Kidney (tissue), 14 donors: Measurements from ENCODE around the gene ZNF827. TPM values are rescaled to one million over a fixed set of nuclear protein-coding genes. Genes with fewer than 3 reads are reported as not detected.
A peak's percentile ranks its signal among the peaks of the same experiment; 100 is the strongest.

Experiments used
- DNase-seq, 5 donors: peaks; one replicate each; pipeline ENCODE4 v3.0.0-alpha.2; 2013 to 2020
- FAIRE-seq: peaks from 2 replicates; lab custom pipeline; 2012; peaks lifted over from hg19 to GRCh38; lab: Jason Lieb, UNC
- H3K27ac ChIP-seq, 2 donors: one replicate each; pipeline ENCODE4 v1.7.0; 2013; ENCODE audit warnings: low read depth in 2 of 2, low read length in 2 of 2, inconsistent platforms in 1 of 2
- H3K27me3 ChIP-seq: one replicate; pipeline ENCODE4 v1.7.1; 2013; ENCODE audit warnings: low read length, inconsistent platforms; ENCODE audit not compliant: control insufficient read depth, insufficient read depth
- H3K36me3 ChIP-seq, 3 donors: one replicate each; pipeline versions ENCODE4 v1.7.0 to v1.7.1; 2013; ENCODE audit warnings: low read length in 3 of 3, control low read depth in 1 of 3, inconsistent platforms in 1 of 3; ENCODE audit not compliant: insufficient read depth in 3 of 3, control insufficient read depth in 2 of 3
- H3K4me1 ChIP-seq, 3 donors: one replicate each; pipeline versions ENCODE4 v1.7.0 to v1.7.1; 2013; ENCODE audit warnings: low read length in 3 of 3, inconsistent platforms in 1 of 3, low read depth in 1 of 3; ENCODE audit not compliant: control insufficient read depth in 2 of 3, insufficient read depth in 2 of 3
- H3K4me3 ChIP-seq, 3 donors: one replicate each; pipeline versions ENCODE4 v1.7.0 to v1.8.1; 2013; ENCODE audit warnings: low read length in 3 of 3, control low read depth in 1 of 3, inconsistent platforms in 1 of 3
- H3K9ac ChIP-seq, 3 donors: one replicate each; pipeline versions ENCODE4 v1.7.0 to v1.7.1; 2013; ENCODE audit warnings: low read length in 3 of 3, control low read depth in 1 of 3, inconsistent platforms in 1 of 3
- H3K9me3 ChIP-seq, 3 donors: one replicate each; pipeline versions ENCODE4 v1.7.0 to v1.7.1; 2013; ENCODE audit warnings: low read length in 3 of 3, control low read depth in 1 of 3, inconsistent platforms in 1 of 3; ENCODE audit not compliant: control insufficient read depth in 2 of 3, insufficient read depth in 1 of 3
- intact Hi-C: fragments of 100-400 bp; cut with DNase I; formaldehyde crosslinking; loops from one replicate; pipeline ENCODE4 v1.11.1; 2022
- polyA plus RNA-seq: library from polyadenylated mRNA; stranded (reverse); fragments of 350-450 nt; fragmentation: Illumina TruSeq; extraction: RNeasy Lipid Tissue Mini Kit (QIAGEN cat#74804); gene quantifications from one replicate; pipeline ENCODE4 v1.2.3, GENCODE V29; 2014; ENCODE audit warnings: low read depth, low replicate concordance; ENCODE audit not compliant: insufficient read depth
- total RNA-seq: library from RNA; stranded (reverse); fragmentation: NEBNext Ultra II Directional; extraction: Animal tissue kit (Norgen Biotek cat#: 25700); gene quantifications from one replicate; pipeline ENCODE4 v1.2.1, GENCODE V29; 2021
- TF ChIP-seq, protein P1 (sequence below): IDR thresholded peaks from 3 replicates; pipeline ENCODE4 v1.5.1; 2012; ENCODE audit warnings: mild to moderate bottlenecking, moderate library complexity, borderline replicate concordance; ENCODE audit not compliant: insufficient read depth; ENCODE audit errors: extremely low read depth
- donor health status: control.
- donor health status: control.
- donor health status: control.
- donor health status: control.
- donor health status: control.
- donor health status: DM: yes; HTN: yes; CAD: no.
- donor health status: Normal renal cell carcinoma (clear cell type).

Gene ZNF827
- total and polyA plus RNA-seq, 2 donors from 2014 or later: 3.5 to 22.6 TPM

DNA sequence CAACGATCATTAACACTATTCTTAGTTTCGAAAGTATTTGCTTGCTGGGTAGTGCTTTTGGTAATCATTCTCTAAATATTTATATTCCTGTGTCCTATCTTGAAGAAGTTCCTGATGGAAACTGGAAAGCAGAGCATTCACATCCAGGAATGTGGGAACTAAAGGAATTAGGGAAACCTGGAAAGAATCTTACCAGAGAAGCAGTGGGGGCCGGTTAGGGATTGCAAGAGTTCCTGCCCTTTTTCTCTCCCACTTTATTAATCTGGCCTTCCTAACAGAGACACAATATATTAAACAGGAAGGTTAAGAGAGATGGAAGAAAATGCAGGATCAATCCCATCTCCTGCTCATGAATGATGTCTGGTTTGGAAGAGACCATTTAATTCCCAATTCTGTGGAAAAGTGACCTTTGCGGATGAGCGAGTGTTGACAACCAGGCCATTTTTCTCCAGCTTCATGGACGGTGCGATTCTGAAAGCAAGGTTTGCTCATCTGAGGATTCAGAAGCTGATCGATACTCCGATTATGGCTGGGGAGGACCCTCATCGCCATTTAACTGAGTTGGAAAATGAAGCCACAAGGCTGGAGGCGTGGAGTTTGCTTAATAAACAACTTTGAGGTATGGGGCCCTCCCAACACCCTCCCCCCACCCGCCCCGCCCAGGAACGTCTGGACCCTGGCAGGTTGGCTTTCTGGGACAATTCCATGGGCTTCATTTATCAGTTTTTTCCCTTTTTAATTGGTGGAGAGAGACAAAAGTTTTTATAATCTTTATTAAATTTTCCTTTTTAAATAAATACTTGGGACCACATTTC is 206.4 kb downstream of the ZNF827 start:
- TF ChIP-seq, protein P1, sequence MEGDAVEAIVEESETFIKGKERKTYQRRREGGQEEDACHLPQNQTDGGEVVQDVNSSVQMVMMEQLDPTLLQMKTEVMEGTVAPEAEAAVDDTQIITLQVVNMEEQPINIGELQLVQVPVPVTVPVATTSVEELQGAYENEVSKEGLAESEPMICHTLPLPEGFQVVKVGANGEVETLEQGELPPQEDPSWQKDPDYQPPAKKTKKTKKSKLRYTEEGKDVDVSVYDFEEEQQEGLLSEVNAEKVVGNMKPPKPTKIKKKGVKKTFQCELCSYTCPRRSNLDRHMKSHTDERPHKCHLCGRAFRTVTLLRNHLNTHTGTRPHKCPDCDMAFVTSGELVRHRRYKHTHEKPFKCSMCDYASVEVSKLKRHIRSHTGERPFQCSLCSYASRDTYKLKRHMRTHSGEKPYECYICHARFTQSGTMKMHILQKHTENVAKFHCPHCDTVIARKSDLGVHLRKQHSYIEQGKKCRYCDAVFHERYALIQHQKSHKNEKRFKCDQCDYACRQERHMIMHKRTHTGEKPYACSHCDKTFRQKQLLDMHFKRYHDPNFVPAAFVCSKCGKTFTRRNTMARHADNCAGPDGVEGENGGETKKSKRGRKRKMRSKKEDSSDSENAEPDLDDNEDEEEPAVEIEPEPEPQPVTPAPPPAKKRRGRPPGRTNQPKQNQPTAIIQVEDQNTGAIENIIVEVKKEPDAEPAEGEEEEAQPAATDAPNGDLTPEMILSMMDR: no peak
- DNase-seq (peak in 3 of 5 donors; percentile 35 to 72 (median 47)), FAIRE-seq (no peak)
- Histone ChIP-seq H3K27ac (peak overlapping the region; percentile 93 to 97), H3K4me1 (peaks cover 6 to 26% (median 24%) of the 10 kb centered on the region in 3 donors), H3K9me3 (no peaks in the 10 kb centered on the region), H3K36me3 (no peaks in the 10 kb centered on the region), H3K27me3 (no peaks in the 10 kb centered on the region), H3K4me3 (peak overlapping the region; percentile 41 to 78 (median 70)), H3K9ac (peak overlapping the region; percentile 19 to 70 (median 55))
- intact Hi-C loops: no loop called here

- DNase-seq (peak in 2 of 5 donors; percentile 64 to 65), FAIRE-seq (peak; percentile 89)
- Histone ChIP-seq H3K9ac (no peak overlapping the region), H3K4me1 (peaks cover 6 to 19% (median 19%) of the 10 kb centered on the region in 3 donors), H3K27ac (peak overlapping the region; percentile 5 to 58), H3K27me3 (no peaks in the 10 kb centered on the region), H3K36me3 (no peaks in the 10 kb centered on the region), H3K9me3 (no peaks in the 10 kb centered on the region), H3K4me3 (no peak overlapping the region)
- intact Hi-C loops: no loop called here
- TF ChIP-seq, protein P1: no peak
These were observed 207.6 kb downstream of the ZNF827 start for GRCh38 chr4:145731028-145731427.

- intact Hi-C loops: no loop called here
- H3K9me3 ChIP-seq: no peaks in the 10 kb centered on the region
- DNase-seq (no peak), FAIRE-seq (no peak)
- peak overlapping the region in 1 of 2 donors; percentile 16 for H3K27ac ChIP-seq
- H3K4me1 ChIP-seq: peaks cover 6 to 18% (median 13%) of the 10 kb centered on the region in 3 donors
- no peak overlapping the region for H3K4me3 ChIP-seq
- no peaks in the 10 kb centered on the region for H3K27me3 ChIP-seq
- TF ChIP-seq, protein P1: no peak
- H3K9ac ChIP-seq: no peak overlapping the region
- no peaks in the 10 kb centered on the region for H3K36me3 ChIP-seq
These were observed 208.6 kb downstream of the ZNF827 start for GRCh38 chr4:145730026-145730425.
